HL-60/S4 treated with phorbol 12-myristate 13-acetate at 8.2 ng/mL for 4 days and 3 days (cell line): ENCODE data around the gene EXOC6B.

Source experiments
- in situ Hi-C: fragments of 300-500 bp; cut with MboI; formaldehyde crosslinking; loops from 2 replicates; pipeline ENCODE4 v1.15.0; 2022; ENCODE audit warnings: low sequenced_read_pairs

The EXOC6B gene

DNA sequence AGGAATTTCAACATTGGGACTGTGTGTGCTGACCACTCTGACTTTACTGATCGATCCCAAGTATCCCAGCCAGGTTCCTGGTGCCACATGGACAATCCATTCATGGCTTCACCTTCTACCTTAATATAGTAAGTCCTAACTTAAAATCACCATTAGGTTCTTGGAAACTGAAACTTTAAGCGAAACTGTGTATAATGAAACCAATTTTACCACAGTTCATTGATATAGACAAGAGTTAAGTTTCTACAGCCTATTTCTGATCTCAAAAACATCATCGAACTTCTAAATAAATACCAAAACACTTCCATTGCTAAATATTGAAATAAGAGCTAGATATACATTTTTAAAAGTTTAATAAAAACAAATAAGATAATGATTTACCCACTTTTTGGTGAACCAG is 4.4 kb upstream of the EXOC6B start:
- in situ Hi-C loops, result no loop called here

DNA sequence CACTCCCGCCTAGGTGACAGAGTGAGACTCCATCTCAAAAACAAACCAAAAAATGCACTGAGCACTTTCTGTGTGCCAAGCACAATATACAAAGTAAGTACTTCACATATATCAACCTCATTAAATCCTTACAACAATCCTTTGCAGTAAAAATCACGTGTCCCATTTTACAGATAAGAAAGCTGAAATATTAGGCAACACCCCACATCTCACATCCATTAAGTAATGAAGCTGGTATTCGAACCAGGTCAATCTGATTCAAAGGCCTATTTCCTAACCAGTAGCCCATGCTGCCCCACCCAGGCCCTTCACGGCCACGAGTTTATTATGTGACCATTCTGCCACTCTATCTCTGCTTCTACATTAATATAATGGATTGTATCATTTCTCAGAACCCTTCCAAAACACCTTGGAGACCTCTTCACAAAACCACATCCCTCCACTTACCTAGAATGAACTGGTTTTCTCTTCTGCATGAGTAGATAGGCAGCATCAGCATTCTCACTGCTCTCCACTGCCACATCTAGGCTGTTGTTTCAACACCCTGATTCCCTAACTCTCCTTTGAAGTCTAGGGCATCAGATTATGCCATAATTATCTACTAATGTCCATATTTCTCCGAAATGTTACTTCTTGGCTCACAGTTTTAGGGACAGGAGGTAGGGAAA is 3.1 kb upstream of the EXOC6B start:
- in situ Hi-C loops, result no loop called here

DNA sequence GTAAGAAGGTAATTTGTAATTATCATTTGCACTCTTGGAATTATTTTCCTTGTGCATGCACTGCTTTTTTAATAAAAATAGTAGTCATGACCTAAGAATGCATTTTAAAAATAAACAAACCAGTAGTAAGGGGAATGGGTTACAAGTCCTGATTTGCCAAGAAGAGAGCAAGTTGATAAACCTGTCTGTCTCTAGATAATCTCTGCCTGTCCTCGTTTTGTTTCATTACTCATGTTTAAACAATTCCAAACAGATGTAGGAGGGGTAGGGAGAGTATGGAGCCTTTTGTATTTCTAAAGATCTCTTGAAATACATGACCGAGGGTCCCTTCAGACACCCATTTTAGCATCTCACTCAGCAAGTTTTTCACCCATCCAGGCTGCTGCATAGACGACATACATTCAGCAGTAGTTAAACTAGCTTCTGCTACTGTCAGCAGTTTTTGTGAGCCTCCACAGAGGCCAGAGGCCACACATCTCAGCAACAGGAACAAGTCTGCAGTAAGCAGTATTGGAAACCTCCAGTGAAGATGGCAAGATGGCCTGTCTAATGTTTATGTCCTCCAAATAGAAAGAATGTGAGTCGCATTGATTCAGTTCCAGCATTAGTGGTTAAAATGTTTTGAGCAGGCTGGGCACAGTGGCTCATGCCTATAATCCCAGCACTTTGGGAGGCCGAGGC is 2.3 kb upstream of the EXOC6B start:
- in situ Hi-C loops, result no loop called here

DNA sequence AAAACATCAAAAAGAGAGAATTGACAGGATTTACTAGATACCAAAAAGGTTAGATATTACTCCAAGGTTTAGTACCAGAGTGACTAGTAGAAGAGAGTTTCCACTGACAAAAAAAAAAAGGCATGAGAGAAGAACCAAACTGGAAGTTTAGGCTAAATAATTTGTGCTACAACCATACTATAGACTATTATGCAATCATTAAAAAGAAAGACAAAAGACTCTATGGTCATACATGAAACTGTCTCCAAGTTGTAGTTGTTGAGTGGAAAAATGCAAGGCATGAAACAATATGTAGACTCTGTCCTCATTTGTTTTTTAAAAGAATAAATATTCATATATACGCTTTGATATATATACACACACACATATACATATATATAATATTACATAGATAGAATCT is 1.7 kb upstream of the EXOC6B start:
- in situ Hi-C loops, result no loop called here

DNA sequence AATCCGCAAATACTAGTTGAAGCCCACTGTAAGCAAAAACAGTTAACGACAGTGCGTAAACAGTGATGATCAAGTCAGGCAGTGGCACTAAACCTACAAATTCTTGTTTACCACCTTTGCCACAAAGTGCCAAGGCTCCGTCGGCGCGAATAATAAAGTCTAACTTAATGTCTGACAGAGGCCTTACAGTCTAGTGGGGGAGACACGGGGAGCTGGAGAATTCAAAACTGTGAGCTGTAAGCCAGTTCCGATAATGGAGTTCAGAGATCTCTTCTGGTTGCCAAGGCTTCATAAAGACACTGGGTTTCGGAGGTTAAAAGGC is 284 bp upstream of the EXOC6B start:
- in situ Hi-C loops, result no loop called here

DNA sequence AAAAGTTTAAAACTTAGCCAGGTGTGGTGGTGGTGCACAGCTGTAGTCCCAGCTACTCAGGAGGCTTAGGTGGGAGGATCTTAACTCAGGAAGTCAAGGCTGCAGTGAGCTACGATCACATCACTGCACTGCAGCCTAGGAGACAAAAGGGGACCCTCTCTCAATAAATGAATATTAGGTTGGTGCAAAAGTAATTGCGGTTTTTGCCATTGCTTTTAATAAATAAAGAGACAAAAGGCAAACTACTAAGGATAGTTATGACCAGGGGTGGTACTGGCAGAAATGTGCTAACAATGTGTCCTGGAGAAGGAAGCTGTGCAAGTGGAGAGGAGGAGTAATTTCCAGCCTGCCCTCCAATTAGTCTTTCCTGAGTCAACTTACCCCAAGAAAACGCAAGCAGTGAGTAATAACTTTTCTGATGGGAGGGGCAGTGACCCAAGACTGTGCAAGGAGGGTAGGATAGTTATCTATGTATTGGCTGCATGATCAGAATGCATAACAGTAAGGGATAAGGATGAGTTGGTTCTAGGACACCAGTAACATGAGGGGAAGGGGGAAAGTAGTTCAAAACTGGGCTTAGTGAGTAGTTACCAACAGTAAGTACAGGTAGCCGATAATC is 1.5 kb downstream of the EXOC6B start:
- in situ Hi-C loops, result no loop called here

DNA sequence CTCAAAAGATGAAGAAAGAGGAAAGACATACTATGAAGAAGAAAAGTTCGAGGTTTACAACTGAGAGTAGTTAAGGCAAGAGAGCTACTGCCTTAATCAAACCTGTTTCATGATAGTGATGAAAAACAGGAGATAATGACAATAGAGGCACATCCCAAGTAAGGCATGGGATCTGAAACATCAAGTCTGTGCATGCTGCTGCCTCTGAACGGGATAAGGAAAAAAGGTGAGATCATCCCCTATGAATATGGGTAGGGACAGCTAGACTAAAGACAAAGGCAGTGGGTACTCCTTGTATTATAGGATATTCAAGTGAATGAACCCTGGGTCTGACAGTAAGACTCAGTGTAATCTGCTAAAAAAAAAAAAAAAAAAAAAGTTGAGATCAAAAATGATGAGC is 3.0 kb downstream of the EXOC6B start:
- in situ Hi-C loops, result no loop called here

DNA sequence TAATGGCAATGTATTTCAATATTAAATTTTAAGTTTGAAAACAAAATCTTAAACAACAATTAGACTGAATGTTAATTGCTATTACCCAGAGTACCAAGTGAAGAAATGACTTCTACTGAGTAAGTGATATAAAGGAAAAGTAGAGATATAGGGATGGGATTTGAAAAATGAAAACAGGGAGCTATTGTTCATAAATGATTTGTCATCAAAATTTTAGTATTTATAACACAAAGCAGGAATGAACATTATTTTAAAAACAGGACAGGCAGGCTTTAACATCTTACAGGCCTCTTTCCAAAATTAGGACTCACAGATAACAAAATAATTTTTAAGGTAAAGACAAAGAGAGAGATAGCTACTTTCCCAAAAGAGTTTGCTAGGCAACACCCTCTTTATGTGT is 3.9 kb downstream of the EXOC6B start:
- in situ Hi-C loops, result no loop called here

DNA sequence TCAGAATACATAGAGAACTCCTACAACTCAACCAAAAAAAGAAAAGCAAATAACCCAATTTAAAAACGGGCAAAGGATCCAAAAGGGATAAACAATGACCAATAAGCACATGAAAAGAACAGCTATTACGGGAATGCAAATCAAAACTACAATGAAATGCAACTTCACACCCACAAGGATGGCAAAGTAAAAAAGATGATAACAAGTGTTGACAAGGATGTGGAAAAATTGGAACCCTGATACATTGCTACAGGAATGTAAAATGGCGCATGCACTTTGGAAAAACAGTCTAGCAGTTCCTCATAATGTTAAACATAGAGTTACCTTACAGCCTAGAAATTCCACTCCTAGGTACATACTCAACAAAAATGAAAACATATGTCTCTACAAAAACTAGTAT is 4.7 kb downstream of the EXOC6B start:
- in situ Hi-C loops, result no loop called here

DNA sequence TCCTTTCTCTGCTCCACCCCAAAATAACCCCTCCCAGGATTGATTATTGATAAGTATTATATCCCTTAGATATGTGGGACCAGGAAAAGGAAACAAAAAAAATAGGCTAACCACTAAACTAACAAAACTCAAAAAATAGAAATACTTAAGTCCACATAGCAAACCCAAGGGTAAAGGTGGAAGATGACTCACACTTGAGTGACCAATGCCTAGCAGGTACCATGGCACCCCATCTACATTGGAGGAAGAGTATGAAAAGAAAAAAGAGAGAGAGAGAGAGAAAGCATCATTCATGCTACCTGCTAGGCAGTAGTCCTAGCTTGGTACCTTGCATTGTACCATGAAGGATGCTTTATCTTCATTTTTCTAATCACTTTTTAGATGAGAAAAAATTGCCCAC is 6.3 kb downstream of the EXOC6B start:
- in situ Hi-C loops, result no loop called here

DNA sequence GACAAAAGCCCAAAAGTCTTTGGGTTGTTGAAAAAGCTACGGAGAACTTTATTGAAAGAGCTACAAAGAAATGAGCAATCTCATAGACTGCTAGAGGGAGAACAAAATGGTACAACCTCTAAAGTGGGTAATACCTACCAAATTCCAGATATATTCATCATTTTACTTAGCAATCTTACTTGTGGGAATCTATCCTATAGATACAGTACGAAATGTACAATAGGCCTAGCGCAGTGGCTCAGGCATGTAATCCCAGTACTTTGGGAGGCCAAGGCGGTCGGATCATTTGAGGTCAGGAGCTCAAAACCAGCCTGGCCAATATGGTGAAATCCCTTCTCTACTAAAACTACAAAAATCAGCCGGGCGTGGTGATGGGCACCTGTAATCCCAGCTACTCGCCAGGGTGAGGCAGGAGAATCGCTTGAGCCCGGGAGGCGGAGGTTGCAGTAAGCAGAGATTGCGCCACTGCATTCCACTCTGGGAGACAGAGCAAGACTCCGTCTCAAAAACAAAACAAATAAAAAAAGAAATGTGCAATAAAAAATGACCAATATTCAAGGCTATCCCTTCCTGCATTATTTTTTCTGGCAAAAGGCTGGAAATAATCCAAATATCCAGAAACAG is 10.1 kb downstream of the EXOC6B start:
- in situ Hi-C loops, result no loop called here

DNA sequence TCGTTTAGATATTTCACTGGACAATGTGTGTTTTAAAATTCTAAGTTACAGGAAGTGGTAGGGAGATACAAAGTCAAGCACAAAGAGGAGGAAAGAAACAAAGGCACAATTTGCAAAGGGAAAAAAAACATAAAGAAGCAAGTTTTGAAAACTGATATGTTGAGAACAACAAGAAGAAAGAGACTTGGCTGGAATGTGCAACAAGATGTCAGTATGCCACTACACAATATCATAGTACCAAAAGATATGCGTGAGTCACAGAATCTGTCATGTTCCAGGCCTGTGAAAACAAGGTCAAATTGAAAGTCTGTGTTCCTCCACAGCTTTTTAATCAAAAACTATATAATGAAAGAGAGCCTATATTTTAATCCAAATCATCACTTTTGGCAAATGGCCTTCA is 12.0 kb downstream of the EXOC6B start:
- in situ Hi-C loops, result no loop called here

DNA sequence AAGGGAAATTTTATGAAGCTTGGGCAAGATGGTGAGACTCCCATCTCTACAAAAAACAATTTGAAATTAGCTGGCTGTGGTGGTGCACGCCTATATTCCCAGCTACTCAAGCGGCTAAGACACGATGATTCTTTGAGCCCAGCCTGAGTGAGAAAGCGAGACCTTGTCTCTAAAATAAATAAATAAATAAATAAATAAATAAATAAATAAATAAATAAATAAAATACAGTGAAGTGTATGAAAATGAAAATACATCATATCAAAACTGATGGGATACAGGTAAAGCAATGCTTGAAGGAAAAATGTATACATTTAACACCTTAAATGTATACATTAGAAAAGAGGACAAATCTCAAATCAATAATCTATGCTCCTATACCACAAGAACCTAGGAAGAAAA is 15.7 kb downstream of the EXOC6B start:
- in situ Hi-C loops, result no loop called here

DNA sequence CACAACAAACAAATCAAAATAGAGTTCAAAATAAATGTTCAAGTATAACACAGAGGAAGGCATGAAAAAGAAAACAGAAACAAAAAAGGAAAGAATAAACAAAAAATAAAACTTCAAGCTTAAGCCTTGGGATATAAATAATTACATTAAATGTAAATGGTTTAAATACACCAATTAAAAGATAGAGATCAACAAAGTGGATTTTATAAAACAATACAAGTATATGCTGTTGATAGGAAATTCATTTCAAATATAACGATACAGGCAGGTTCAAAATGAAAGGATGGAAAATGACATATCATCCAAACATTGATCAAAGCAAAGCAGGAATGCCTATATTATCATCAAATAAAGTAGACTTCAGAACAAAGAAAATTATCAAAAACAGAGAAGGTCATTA is 16.7 kb downstream of the EXOC6B start:
- in situ Hi-C loops, result no loop called here

DNA sequence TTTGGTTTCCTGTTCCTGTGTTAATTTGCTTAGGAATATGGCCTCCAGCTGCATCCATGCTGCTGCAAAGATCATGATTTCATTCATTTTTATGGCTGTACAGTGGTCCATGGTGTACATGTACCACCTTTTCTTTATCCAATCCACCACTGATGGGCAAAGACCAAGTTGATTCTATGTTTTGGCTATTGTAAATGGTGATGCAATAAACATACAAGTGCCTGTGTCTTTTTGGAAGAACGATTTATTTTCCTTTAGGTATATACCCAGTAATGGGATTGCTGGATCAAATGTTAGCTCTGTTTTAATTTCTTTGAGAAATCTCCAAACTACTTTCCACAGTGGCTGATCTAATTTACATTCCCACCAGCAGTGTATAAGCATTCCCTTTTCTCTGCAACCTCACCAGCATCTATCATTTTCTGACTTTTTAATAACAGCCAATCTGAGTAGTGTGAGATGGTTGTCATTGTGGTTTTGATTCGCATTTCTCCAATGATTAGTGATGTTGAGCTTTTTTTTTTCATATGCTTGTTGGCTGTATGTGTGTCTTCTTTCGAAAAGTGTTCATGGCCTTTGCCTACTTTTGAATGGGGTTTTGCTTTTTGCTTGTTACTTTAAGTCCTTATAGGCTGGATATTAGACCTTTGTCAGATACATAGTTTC is 19.4 kb downstream of the EXOC6B start:
- in situ Hi-C loops, result no loop called here

DNA sequence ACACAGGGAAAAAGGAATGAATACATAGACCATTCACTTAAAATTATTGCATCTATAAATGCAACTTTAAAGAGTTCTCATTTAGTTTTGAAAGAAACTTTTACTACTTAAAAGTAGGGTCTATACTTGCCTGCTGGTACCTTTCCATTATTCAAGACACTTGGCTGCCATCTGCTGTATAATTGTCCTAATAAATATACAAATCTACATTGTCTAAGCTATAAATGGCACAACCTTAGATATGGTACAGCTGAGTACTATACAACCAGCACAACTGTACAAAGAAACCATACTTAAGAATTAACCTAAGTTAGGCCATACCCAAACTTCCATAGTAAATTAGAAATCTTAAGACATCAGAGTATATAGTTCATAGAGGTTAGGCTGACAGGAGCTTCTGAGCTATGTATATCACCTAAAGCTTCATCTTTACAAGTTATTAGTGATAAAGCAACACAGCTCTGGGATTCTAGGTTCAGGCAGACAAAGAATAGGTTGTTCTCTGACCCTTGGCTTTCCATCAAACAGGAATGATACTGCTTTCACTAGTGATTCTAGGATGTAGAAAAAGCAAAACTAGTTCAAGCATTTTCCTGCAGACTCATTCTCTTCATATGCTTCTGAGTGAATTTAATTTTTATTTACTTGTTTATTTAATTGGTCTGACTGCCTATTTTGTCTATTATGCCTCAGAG is 22.1 kb downstream of the EXOC6B start:
- in situ Hi-C loops, result no loop called here

DNA sequence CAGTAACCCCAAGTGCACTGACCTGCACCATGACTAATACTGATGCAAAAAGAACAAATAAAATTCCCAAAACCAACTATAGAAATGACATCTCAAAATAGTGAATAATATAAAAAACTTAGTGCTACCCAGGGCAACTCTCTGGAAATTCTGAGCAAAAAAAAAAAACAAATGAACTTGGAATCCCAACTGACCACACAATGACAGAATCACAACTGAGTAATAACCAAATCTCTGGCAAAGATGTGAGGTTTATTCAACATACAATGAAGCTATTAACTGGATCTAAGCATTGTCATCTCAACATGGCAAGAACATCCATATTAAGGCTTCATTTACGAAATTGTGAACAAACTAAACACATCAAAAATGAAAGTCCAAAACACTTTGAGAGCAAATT is 22.7 kb downstream of the EXOC6B start:
- in situ Hi-C loops, result no loop called here

DNA sequence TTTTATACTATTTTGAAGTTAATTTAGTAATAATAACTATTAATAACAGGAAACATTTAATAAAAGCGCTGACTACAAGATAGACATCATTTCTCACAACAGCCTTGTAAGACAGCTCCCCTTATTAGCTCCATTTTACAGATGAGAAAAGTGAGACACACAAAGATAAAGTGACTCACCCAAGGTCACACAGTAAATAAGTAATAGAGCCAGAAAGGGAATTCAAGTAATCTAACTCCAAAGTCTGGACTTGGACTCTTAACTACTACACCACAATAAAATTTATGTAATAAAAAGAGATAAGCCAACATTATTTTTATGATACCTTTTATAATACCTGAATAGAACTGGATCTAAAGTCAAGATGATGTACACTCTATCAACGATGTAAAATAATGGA is 25.3 kb downstream of the EXOC6B start:
- in situ Hi-C loops, result no loop called here

DNA sequence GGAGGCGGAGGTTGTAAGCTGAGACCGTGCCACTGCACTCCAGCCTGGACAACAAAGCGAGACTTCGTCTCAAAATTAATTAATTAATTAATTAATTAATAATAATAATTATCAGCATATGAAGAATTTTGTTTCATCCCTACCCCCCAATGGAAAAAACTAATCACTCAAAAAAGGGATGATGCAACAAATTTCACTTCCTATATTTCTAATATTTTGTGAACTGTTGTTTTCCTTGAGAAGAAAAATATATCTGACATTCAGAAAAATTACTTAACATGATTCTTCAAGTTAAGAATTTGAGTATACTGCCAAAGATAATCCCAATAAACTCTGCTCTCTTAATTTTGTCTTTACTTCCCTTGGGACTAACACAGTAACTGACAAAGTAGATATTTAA is 28.1 kb downstream of the EXOC6B start:
- in situ Hi-C loops, result no loop called here

DNA sequence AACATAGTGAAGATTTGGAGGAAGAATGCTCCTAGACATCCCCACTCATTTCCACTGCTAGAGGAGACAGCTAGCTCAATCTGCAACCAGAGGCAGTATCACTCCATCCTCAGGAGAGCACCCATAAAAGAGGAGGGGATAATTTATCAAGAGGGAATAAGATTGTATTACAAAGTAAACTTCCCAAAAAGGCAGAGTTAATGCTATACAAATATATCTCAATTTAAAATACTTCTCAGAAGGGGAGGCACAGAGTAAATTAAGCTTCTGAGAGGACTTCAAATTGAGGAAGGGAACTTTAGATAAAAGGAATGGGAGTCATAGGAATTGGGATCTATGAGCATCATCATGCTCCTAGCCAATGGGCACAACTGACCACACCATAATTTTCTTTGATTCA is 29.1 kb downstream of the EXOC6B start:
- in situ Hi-C loops, result no loop called here

DNA sequence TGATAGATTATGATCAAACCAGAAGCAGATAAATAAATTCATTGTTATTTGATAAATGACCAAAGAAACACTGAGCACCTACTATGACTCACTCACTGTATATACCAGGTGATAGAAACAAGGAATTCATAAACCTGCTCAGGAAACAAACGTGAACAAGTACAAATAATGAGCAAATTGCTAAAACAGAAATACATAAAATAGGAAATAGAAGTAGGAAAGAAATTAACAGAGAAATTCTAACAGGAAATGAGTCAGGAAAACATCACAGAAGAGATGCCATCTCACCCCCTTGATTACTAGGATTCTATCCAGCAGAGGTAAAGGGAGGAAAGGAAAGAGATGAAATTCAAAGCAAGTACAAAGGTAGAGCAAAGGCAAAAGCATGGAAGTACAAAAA is 31.3 kb downstream of the EXOC6B start:
- in situ Hi-C loops, result no loop called here
